HG03520 (cell line): ENCODE measurements around the gene KRTAP16-1.

Experiments used
- ATAC-seq: cut with Tn5 transposase; IDR thresholded peaks from one replicate; pipeline ENCODE4 v1.9.1; 2021; ENCODE audit warnings: mild to moderate bottlenecking, moderate library complexity; ENCODE audit not compliant: unreplicated experiment

Gene KRTAP16-1

GRCh38 chr17:41329279-41329948, 20.3 kb upstream of the KRTAP16-1 start:
- ATAC-seq: no peak

GRCh38 chr17:41328207-41328606, 19.1 kb upstream of the KRTAP16-1 start:
- ATAC-seq: no peak

- ATAC-seq: no peak
Observed at GRCh38 chr17:41327411-41328120, 18.5 kb upstream of the KRTAP16-1 start.

- ATAC-seq: no peak
Observed at GRCh38 chr17:41326173-41327145, 17.4 kb upstream of the KRTAP16-1 start.

- ATAC-seq: no peak
Observed at GRCh38 chr17:41325611-41326010, 16.5 kb upstream of the KRTAP16-1 start.

GRCh38 chr17:41325126-41325525, 16.0 kb upstream of the KRTAP16-1 start:
- ATAC-seq: no peak

GRCh38 chr17:41324180-41325075, 15.3 kb upstream of the KRTAP16-1 start:
- ATAC-seq: no peak

GRCh38 chr17:41322903-41323895, 14.1 kb upstream of the KRTAP16-1 start:
- no peak for ATAC-seq

GRCh38 chr17:41322094-41322902, 13.2 kb upstream of the KRTAP16-1 start:
- no peak for ATAC-seq

- ATAC-seq: no peak
Observed at GRCh38 chr17:41318231-41318630, 9.1 kb upstream of the KRTAP16-1 start.

- ATAC-seq: no peak
Observed at GRCh38 chr17:41315814-41316445, 6.8 kb upstream of the KRTAP16-1 start.

GRCh38 chr17:41315204-41315794, 6.2 kb upstream of the KRTAP16-1 start, which contains the start of gene KRTAP17-1:
Gene KRTAP17-1 (minus strand): TSS chr17:41315710. CDS start chr17:41315650, 60 bp downstream.
- no peak for ATAC-seq

- ATAC-seq: no peak
Observed at GRCh38 chr17:41311111-41311510, 2.0 kb upstream of the KRTAP16-1 start.

- ATAC-seq: no peak
Observed at GRCh38 chr17:41308251-41308917, 725 bp downstream of the KRTAP16-1 start.

GRCh38 chr17:41307647-41308046, 1.5 kb downstream of the KRTAP16-1 start:
- ATAC-seq: no peak

GRCh38 chr17:41304091-41304490, 5.0 kb downstream of the KRTAP16-1 start:
- ATAC-seq: no peak

GRCh38 chr17:41302981-41303380, 6.1 kb downstream of the KRTAP16-1 start:
- ATAC-seq: no peak
